Gastrocnemius medialis (tissue), 4 donors: ENCODE data around the gene TUBB2A.

Experiments
- CTCF ChIP-seq, 5 experiments: fragments of 450-650 bp in 3 of 5; fragments of 200-600 bp in 2 of 5; sonication (generic) in 2 of 5; IDR thresholded peaks in 4 of 5; conservative IDR thresholded peaks in 1 of 5; 1 replicate in 4 of 5; 2 replicates in 1 of 5; pipeline ENCODE4 v1.5.1; 2016 to 2019; ENCODE audit warnings: antibody characterized with exemption in 5 of 5, mild to moderate bottlenecking in 3 of 5, moderate library complexity in 3 of 5
- POLR2A ChIP-seq, 2 donors: fragments of 450-650 bp; IDR thresholded peaks; one replicate each; pipeline ENCODE4 v1.6.1; 2017; ENCODE audit warnings: antibody characterized with exemption in 2 of 2, mild to moderate bottlenecking in 2 of 2, moderate library complexity in 2 of 2

- TF ChIP-seq CTCF (IDR thresholded peaks at IDR 0.05 in 4 of 5, conservative IDR thresholded peaks at IDR 0.05 in 1 of 5) (peak in 4 of 5 experiments; percentile 37 to 70 (median 56)), POLR2A (IDR thresholded peaks at IDR 0.05) (peak; percentile 91 to 97)
Observed at GRCh38 chr6:3157131-3157933, at the start of gene TUBB2A.
